B cell (primary cell): ENCODE data around the gene OTOGL. TPM values are rescaled to one million over a fixed set of nuclear protein-coding genes. Genes with fewer than 3 reads are reported as not detected.

Source experiments
- ATAC-seq: fragments of 200-7000 bp; cut with Tn5 transposase; one replicate; pipeline ENCODE4 v1.10.0; 2021; ENCODE audit warnings: low read depth, mild to moderate bottlenecking, moderate number of reproducible peaks, moderate library complexity
- CTCF ChIA-PET: fragments of 350-600 bp; sonication (Branson Sonifier 250); formaldehyde crosslinking; loops from one replicate; lab custom pipeline; 2021; ENCODE audit warnings: antibody characterized with exemption, inconsistent platforms; lab: Charles Lee
- POLR2A ChIA-PET: fragments of 350-600 bp; sonication (Branson Sonifier 250); formaldehyde crosslinking; loops from one replicate; lab custom pipeline; 2021; ENCODE audit warnings: antibody characterized with exemption; lab: Charles Lee
- DNase-seq: peaks from one replicate; pipeline ENCODE4 v3.0.0; 2013
- H2AFZ ChIP-seq: 2 replicates; pipeline ENCODE4 v1.6.1; 2012; ENCODE audit warnings: mild to moderate bottlenecking, low read depth, low read length; ENCODE audit not compliant: insufficient read depth, poor library complexity, severe bottlenecking
- H3K27ac ChIP-seq, 2 donors: 1 replicate in 1 of 2; 2 replicates in 1 of 2; pipeline ENCODE4 v1.5.1; 2012 to 2013; ENCODE audit warnings: low read length in 2 of 2, mild to moderate bottlenecking in 2 of 2, moderate library complexity in 1 of 2
- H3K27me3 ChIP-seq, 4 experiments: fragments of 200-600 bp in 1 of 4; sonication (generic) in 1 of 4; replicated peaks in 1 of 4; 1 replicate in 2 of 4; 2 replicates in 2 of 4; pipeline versions ENCODE4 v1.6.1 to v1.7.0; 2013 to 2016; ENCODE audit warnings: low read length in 3 of 4, mild to moderate bottlenecking in 2 of 4, mixed read lengths in 1 of 4, moderate library complexity in 1 of 4; ENCODE audit not compliant: insufficient read depth in 4 of 4, control insufficient read depth in 3 of 4; ENCODE audit errors: control extremely low read depth in 1 of 4
- H3K36me3 ChIP-seq, 2 experiments: replicated peaks in 1 of 2; 1 replicate in 1 of 2; 2 replicates in 1 of 2; pipeline versions ENCODE4 v1.6.1 to v1.7.1; 2013; ENCODE audit warnings: low read length in 1 of 2; ENCODE audit not compliant: insufficient read depth in 2 of 2, control insufficient read depth in 1 of 2; ENCODE audit errors: control extremely low read depth in 1 of 2, extremely low read depth in 1 of 2
- H3K4me1 ChIP-seq, 2 donors: fragments of 200-600 bp in 1 of 2; sonication (generic) in 1 of 2; 1 replicate in 1 of 2; 2 replicates in 1 of 2; pipeline versions ENCODE4 v1.5.1 to v1.6.1; 2013 to 2017; ENCODE audit warnings: low read length in 2 of 2; ENCODE audit not compliant: control insufficient read depth in 2 of 2, insufficient read depth in 2 of 2
- H3K4me2 ChIP-seq: replicated peaks from 2 replicates; pipeline ENCODE3; 2012; ENCODE audit warnings: mild to moderate bottlenecking, low read depth, low read length; ENCODE audit not compliant: poor library complexity, severe bottlenecking
- H3K4me3 ChIP-seq, 5 experiments: fragments of 200-600 bp in 1 of 5; sonication (generic) in 1 of 5; 1 replicate in 3 of 5; 2 replicates in 2 of 5; pipeline versions ENCODE4 v1.5.1 to v1.7.0; 2011 to 2016; ENCODE audit warnings: low read length in 4 of 5, mild to moderate bottlenecking in 4 of 5, low read depth in 2 of 5, control low read depth in 1 of 5, moderate library complexity in 1 of 5; ENCODE audit not compliant: insufficient read depth in 1 of 5; ENCODE audit errors: control extremely low read depth in 1 of 5, extremely low read depth in 1 of 5
- H3K79me2 ChIP-seq: fragments of 200-600 bp; sonication (generic); one replicate; pipeline ENCODE4 v1.6.0; 2016; ENCODE audit warnings: low read length; ENCODE audit not compliant: control insufficient read depth, insufficient read depth
- H3K9ac ChIP-seq: fragments of 200-600 bp; sonication (generic); 2 replicates; pipeline ENCODE4 v1.6.1; 2017; ENCODE audit warnings: mild to moderate bottlenecking, low read length, moderate library complexity
- H3K9me3 ChIP-seq, 3 donors: one replicate each; pipeline versions ENCODE4 v1.6.1 to v1.7.1; 2013; ENCODE audit warnings: low read length in 2 of 3; ENCODE audit not compliant: control insufficient read depth in 2 of 3, insufficient read depth in 1 of 3; ENCODE audit errors: control extremely low read depth in 1 of 3
- H4K20me1 ChIP-seq: 2 replicates; pipeline ENCODE4 v1.6.0; 2012; ENCODE audit warnings: mild to moderate bottlenecking, low read length; ENCODE audit not compliant: insufficient read depth, control insufficient read depth, poor library complexity, severe bottlenecking
- H3K27ac Mint-ChIP-seq: one replicate; pipeline ENCODE4 v1.8.0; 2021; ENCODE audit warnings: mixed read lengths
- H3K27me3 Mint-ChIP-seq: one replicate; pipeline ENCODE4 v1.8.0; 2021; ENCODE audit warnings: mixed read lengths
- H3K4me1 Mint-ChIP-seq: one replicate; pipeline ENCODE4 v1.8.0; 2021; ENCODE audit warnings: mixed read lengths
- H3K4me3 Mint-ChIP-seq: one replicate; pipeline ENCODE4 v1.8.0; 2021; ENCODE audit warnings: mixed read lengths
- H3K9me3 Mint-ChIP-seq: one replicate; pipeline ENCODE4 v1.8.0; 2022; ENCODE audit warnings: mixed read lengths; ENCODE audit not compliant: insufficient read depth
- CTCF ChIP-seq: fragments of 200-600 bp; IDR thresholded peaks from one replicate; pipeline ENCODE4 v1.8.0; 2022; ENCODE audit warnings: antibody characterized with exemption, mild to moderate bottlenecking
- EZH2 ChIP-seq: IDR thresholded peaks from 2 replicates; pipeline ENCODE4 v1.6.1; 2012; ENCODE audit warnings: borderline replicate concordance, low read depth, mild to moderate bottlenecking, moderate library complexity, low read length; ENCODE audit not compliant: insufficient read depth, poor library complexity, severe bottlenecking
- WGBS: methylation state at CpG from one replicate; pipeline ENCODE4 v1.1.5; 2013; ENCODE audit warnings: missing lambda C conversion rate; ENCODE audit not compliant: insufficient coverage; 5-methylcytosine and 5-hydroxymethylcytosine counted together
- intact Hi-C: fragments of 100-400 bp; cut with micrococcal nuclease; formaldehyde crosslinking; loops from one replicate; pipeline ENCODE4 v1.10.0; 2022
- polyA plus RNA-seq: library from polyadenylated mRNA; depleted of rRNA; stranded (reverse); fragments of >200 nt; gene quantifications from 2 replicates; pipeline ENCODE4 v1.2.3, GENCODE V29; 2012
- total RNA-seq, 2 donors: library from RNA; stranded (reverse); fragments of 120-200 nt in 1 of 2; gene quantifications; 1 replicate in 1 of 2; 2 replicates in 1 of 2; pipeline versions ENCODE4 v1.2.3 to v1.2.4, GENCODE V29; 2013 to 2022

The OTOGL gene
- total and polyA plus RNA-seq, 2 donors (not counting 1 experiment from before 2014, with no cell fraction given), result not detected

- Histone ChIP-seq H3K9me3 (no peaks in the 10 kb centered on the region), H3K4me2 (no peak overlapping the region), H3K36me3 (no peaks in the 10 kb centered on the region), H3K4me1 (no peaks in the 10 kb centered on the region), H3K4me3 (no peak overlapping the region), H4K20me1 (no peaks in the 10 kb centered on the region), H3K79me2 (no peaks in the 10 kb centered on the region), H2AFZ (no peak overlapping the region), H3K9ac (no peak overlapping the region), H3K27ac (no peak overlapping the region), H3K27me3 (no peaks in the 10 kb centered on the region)
- Mint-ChIP-seq H3K9me3 (no peaks in the 10 kb centered on the region), H3K27ac (no peak overlapping the region), H3K4me1 (no peaks in the 10 kb centered on the region), H3K4me3 (no peak overlapping the region), H3K27me3 (no peaks in the 10 kb centered on the region)
- no peak for TF ChIP-seq EZH2
- no peak for TF ChIP-seq CTCF
- CTCF ChIA-PET, result no interaction called here
- no peak for ATAC-seq
- POLR2A ChIA-PET, result no interaction called here
- intact Hi-C loops, result no loop called here
- no CpG with 5 or more reads among the region's 3 CpGs for WGBS
- DNase-seq, result no peak
Observed at GRCh38 chr12:80313209-80313608, 213.9 kb downstream of the OTOGL start.

- H3K36me3 ChIP-seq, result no peaks in the 10 kb centered on the region
- no peaks in the 10 kb centered on the region for H3K79me2 ChIP-seq
- no peak for TF ChIP-seq CTCF
- no peak for TF ChIP-seq EZH2
- H3K4me1 Mint-ChIP-seq, result no peaks in the 10 kb centered on the region
- intact Hi-C loops, result no loop called here
- no peak overlapping the region for H3K4me3 Mint-ChIP-seq
- no peak overlapping the region for H3K27ac ChIP-seq
- H3K4me2 ChIP-seq, result no peak overlapping the region
- no peaks in the 10 kb centered on the region for H3K27me3 ChIP-seq
- ChIA-PET POLR2A (no interaction called here), CTCF (no interaction called here)
- H3K9ac ChIP-seq, result no peak overlapping the region
- WGBS, result no CpG with 5 or more reads among the region's 1 CpG
- DNase-seq (no peak), ATAC-seq (no peak)
- no peaks in the 10 kb centered on the region for H3K27me3 Mint-ChIP-seq
- no peak overlapping the region for H3K27ac Mint-ChIP-seq
- H2AFZ ChIP-seq, result no peak overlapping the region
- no peak overlapping the region for H3K4me3 ChIP-seq
- H3K9me3 Mint-ChIP-seq, result no peaks in the 10 kb centered on the region
- H3K9me3 ChIP-seq, result no peaks in the 10 kb centered on the region
- H3K4me1 ChIP-seq, result no peaks in the 10 kb centered on the region
- no peaks in the 10 kb centered on the region for H4K20me1 ChIP-seq
Observed at GRCh38 chr12:80314741-80315140, 215.4 kb downstream of the OTOGL start.
